ENCODE measurements around the gene PRPF4.

DNA sequence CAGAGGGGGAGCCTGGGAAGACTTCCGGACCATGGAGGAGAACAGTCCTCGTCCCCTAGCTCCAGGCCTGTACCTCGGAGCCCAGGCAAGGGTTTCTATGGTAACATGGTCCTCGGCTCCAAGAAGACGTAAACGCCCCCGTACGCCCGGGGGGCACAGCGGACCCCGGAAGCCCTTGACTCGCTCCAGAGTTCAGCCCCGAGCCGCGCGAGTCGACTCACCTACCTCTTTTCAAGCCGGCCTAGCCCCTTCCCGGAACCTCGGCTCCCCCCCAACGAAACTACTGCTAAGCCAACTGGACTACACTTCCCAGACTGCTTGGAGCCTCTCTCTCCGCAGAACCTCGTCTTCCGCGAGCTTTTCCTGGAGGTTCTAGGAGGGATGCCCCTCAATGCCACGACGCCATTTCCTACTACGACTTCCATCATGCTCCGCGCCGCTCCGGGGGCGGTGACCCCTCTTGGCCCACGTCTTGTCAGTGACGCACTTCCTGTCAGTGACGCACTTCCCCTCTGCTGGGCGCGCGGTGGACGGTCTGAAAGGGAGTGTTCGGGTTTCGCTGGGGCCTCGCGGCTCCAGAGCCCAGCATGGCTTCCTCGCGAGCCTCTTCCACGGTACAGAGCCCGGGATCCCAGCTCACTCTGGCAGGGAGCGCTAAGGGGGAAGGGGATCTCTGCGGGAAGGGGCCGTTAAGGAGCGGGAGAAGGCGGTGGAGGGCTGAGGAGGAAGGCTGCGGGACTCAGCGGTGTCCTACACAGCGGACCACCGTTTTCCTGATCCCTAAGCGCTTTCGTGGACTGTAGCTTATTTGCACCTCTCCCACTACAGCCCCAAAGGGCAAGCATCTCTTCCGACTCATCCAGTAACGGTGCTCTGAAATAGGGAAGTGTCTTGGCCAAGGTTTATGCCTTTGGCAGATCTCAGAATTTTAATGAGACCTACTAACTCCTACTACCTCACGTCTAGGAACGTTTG lies at the start of gene PRPF4, which contains the start of gene CDC26:
- TF ChIP-seq, protein P1, sequence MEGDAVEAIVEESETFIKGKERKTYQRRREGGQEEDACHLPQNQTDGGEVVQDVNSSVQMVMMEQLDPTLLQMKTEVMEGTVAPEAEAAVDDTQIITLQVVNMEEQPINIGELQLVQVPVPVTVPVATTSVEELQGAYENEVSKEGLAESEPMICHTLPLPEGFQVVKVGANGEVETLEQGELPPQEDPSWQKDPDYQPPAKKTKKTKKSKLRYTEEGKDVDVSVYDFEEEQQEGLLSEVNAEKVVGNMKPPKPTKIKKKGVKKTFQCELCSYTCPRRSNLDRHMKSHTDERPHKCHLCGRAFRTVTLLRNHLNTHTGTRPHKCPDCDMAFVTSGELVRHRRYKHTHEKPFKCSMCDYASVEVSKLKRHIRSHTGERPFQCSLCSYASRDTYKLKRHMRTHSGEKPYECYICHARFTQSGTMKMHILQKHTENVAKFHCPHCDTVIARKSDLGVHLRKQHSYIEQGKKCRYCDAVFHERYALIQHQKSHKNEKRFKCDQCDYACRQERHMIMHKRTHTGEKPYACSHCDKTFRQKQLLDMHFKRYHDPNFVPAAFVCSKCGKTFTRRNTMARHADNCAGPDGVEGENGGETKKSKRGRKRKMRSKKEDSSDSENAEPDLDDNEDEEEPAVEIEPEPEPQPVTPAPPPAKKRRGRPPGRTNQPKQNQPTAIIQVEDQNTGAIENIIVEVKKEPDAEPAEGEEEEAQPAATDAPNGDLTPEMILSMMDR (IDR thresholded peaks at IDR 0.05; ENCODE audit: insufficient read depth, low read length, poor library complexity, severe bottlenecking), result no peak
- TF ChIP-seq EZH2phosphoT487 (conservative IDR thresholded peaks at IDR 0.05; ENCODE audit: low read length), result no peak
